CD4-positive, CD25-positive, alpha-beta regulatory T cell (primary cell): ENCODE results near the gene CLECL1. TPM values are rescaled to one million over a fixed set of nuclear protein-coding genes. Genes with fewer than 3 reads are reported as not detected.

Experiments
- ATAC-seq, 2 donors: fragments of 150-1000 bp; cut with Tn5 transposase; one replicate each; pipeline ENCODE4 v1.10.0; 2021; ENCODE audit warnings: low read depth in 2 of 2, moderate number of reproducible peaks in 2 of 2, moderate library complexity in 1 of 2
- DNase-seq, 3 donors: peaks; one replicate each; pipeline versions ENCODE4 v3.0.0 to v3.0.0-alpha.2; 2012 to 2022; ENCODE audit warnings: mixed read lengths in 1 of 3
- H3K27ac ChIP-seq: one replicate; pipeline ENCODE4 v1.7.0; 2013; ENCODE audit warnings: mild to moderate bottlenecking, low read length; ENCODE audit not compliant: insufficient read depth, poor library complexity, severe bottlenecking
- H3K27me3 ChIP-seq: one replicate; pipeline ENCODE4 v1.7.0; 2013; ENCODE audit warnings: low read length; ENCODE audit not compliant: control insufficient read depth, insufficient read depth
- H3K36me3 ChIP-seq: one replicate; pipeline ENCODE4 v1.7.0; 2013; ENCODE audit warnings: mild to moderate bottlenecking, low read length, moderate library complexity; ENCODE audit not compliant: control insufficient read depth, insufficient read depth
- H3K4me1 ChIP-seq: 2 replicates; pipeline ENCODE4 v1.7.0; 2013; ENCODE audit warnings: mild to moderate bottlenecking, low read length; ENCODE audit not compliant: insufficient read depth, control insufficient read depth, poor library complexity, severe bottlenecking
- H3K4me3 ChIP-seq: one replicate; pipeline ENCODE4 v1.7.0; 2013; ENCODE audit warnings: low read depth, mild to moderate bottlenecking, low read length, moderate library complexity
- H3K9me3 ChIP-seq, 2 experiments: 1 replicate in 1 of 2; 2 replicates in 1 of 2; pipeline ENCODE4 v1.7.0; 2013; ENCODE audit warnings: low read length in 2 of 2, mild to moderate bottlenecking in 1 of 2, moderate library complexity in 1 of 2; ENCODE audit not compliant: control insufficient read depth in 2 of 2
- H3K27ac Mint-ChIP-seq, 3 donors: one replicate each; pipeline ENCODE4 v1.8.0; 2020 to 2022; ENCODE audit warnings: mild to moderate bottlenecking in 3 of 3, mixed read lengths in 3 of 3, moderate library complexity in 2 of 3
- H3K27me3 Mint-ChIP-seq: one replicate; pipeline ENCODE4 v1.8.0; 2022; ENCODE audit warnings: mild to moderate bottlenecking, mixed read lengths
- H3K36me3 Mint-ChIP-seq: one replicate; pipeline ENCODE4 v1.8.0; 2020; ENCODE audit warnings: mixed read lengths
- H3K4me1 Mint-ChIP-seq, 4 donors: one replicate each; pipeline ENCODE4 v1.8.0; 2020 to 2022; ENCODE audit warnings: mixed read lengths in 4 of 4, mild to moderate bottlenecking in 1 of 4
- H3K4me3 Mint-ChIP-seq, 4 donors: one replicate each; pipeline ENCODE4 v1.8.0; 2020 to 2022; ENCODE audit warnings: mild to moderate bottlenecking in 4 of 4, mixed read lengths in 4 of 4, moderate library complexity in 3 of 4
- H3K9me3 Mint-ChIP-seq, 7 donors: one replicate each; pipeline ENCODE4 v1.8.0; 2020 to 2022; ENCODE audit warnings: mixed read lengths in 7 of 7, mild to moderate bottlenecking in 3 of 7, moderate library complexity in 2 of 7
- polyA plus RNA-seq, 4 donors: library from polyadenylated mRNA; unstranded; fragments of 300-500 nt; fragmentation: Illumina TruSeq; gene quantifications; one replicate each; pipeline ENCODE4 v1.2.3, GENCODE V29; 2021
- total RNA-seq: library from RNA; stranded (reverse); gene quantifications from one replicate; pipeline ENCODE4 v1.2.3, GENCODE V29; 2022

CLECL1 gene
- total and polyA plus RNA-seq, 5 donors from 2014 or later: 0.84 TPM; not detected in 4

DNA sequence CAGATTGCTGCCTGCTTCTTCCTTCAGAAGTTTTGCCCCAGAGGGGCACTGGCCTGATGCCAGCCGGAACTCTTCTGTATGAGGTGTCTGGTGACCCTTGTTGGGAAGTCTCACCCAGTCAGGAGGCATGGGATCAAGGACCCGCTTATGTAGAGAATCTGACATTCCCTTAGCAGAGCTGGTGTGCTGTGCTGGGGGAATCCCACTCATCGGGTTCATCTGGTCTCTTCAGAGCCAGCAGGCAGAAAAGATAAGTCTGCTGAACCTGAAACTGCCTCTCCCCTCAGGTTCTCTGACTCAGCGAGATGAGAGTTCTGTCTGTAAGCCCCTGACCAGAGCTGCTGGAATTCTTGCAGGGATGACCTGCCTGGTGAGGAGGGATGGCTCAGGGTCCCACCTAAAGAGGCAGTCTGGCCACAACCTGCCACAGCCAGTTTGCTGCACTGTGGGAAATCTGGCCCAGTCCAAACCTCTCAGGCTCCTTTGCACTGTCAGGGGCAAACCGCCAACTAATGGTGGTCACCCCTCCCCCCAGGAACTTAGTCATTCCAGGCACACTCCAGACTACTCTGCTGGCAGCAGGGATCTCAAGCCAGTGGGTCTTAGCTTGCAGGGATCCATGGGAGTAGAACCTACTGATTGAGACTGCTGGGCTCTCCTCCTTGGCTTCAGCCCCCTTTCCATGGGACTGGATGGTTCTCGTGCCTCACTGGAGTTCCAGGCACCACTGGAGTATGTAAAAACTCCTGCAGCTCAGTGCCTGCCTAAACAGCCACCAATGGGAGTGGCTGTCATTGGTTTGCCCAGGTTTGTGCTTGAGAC is 59.3 kb downstream of the CLECL1 start:
- Histone ChIP-seq H3K4me1 (peaks cover 72% of the 10 kb centered on the region), H3K27me3 (no peaks in the 10 kb centered on the region), H3K4me3 (peak overlapping the region; percentile 95), H3K36me3 (no peaks in the 10 kb centered on the region), H3K9me3 (no peaks in the 10 kb centered on the region), H3K27ac (peak overlapping the region; percentile 88)
- H3K27ac Mint-ChIP-seq: peak overlapping the region; percentile 91 to 97 (median 97)
- H3K27me3 Mint-ChIP-seq: no peaks in the 10 kb centered on the region
- peak overlapping the region; percentile 91 to 95 (median 93) for H3K4me3 Mint-ChIP-seq
- DNase-seq (peak; percentile 36 to 56 (median 41)), ATAC-seq (peak; percentile 24 to 33)
- H3K36me3 Mint-ChIP-seq: peaks cover 36% of the 10 kb centered on the region
- peaks cover 32 to 77% (median 51%) of the 10 kb centered on the region in 4 donors for H3K4me1 Mint-ChIP-seq
- peaks cover 0 to 1% (median 0%) of the 10 kb centered on the region in 7 donors for H3K9me3 Mint-ChIP-seq

Other genes starting within 250 kb of the CLECL1 start
- 17.6 TPM for gene KLRB1, start 125.2 kb downstream of the CLECL1 start, total RNA-seq
- gene KLRB1, start 125.2 kb downstream of the CLECL1 start, polyA plus RNA-seq: 10 to 100 TPM; 14.4 to 30.5 (median 24.3) TPM
- gene CLEC2D, start 63.4 kb downstream of the CLECL1 start, total RNA-seq: 219 TPM
- gene CLEC2D, start 63.4 kb downstream of the CLECL1 start, polyA plus RNA-seq: 100 to 1,000 TPM; 223 to 312 (median 247) TPM
- 1,130 TPM for gene CD69, start 27.8 kb upstream of the CLECL1 start, total RNA-seq
- gene CD69, start 27.8 kb upstream of the CLECL1 start, polyA plus RNA-seq: 100 to 1,000 TPM; 189 to 259 (median 222) TPM
- gene KLRF1, start 94.4 kb upstream of the CLECL1 start, total RNA-seq: not detected
- under 1 TPM; 0.49 to 0.78 (median 0.71) TPM for gene KLRF1, start 94.4 kb upstream of the CLECL1 start, polyA plus RNA-seq
- gene CLEC2B, start 136.3 kb upstream of the CLECL1 start, total RNA-seq: 90.8 TPM
- gene CLEC2B, start 136.3 kb upstream of the CLECL1 start, polyA plus RNA-seq: 10 to 100 TPM; 32.8 to 55.3 (median 45.7) TPM
- gene KLRF2, start 148.4 kb upstream of the CLECL1 start, total RNA-seq: not detected
- gene KLRF2, start 148.4 kb upstream of the CLECL1 start, polyA plus RNA-seq: not detected
- gene CLEC2A, start 199.3 kb upstream of the CLECL1 start, total RNA-seq: not detected
- not detected for gene CLEC2A, start 199.3 kb upstream of the CLECL1 start, polyA plus RNA-seq
- gene CLEC12A, start 238.3 kb upstream of the CLECL1 start, total RNA-seq: not detected
- 1 to 10 TPM in 1 of 4 donors, under 1 TPM in 1, not detected in 2; 0.27 to 1.0 TPM for gene CLEC12A, start 238.3 kb upstream of the CLECL1 start, polyA plus RNA-seq